Fibroblast of the aortic adventitia (primary cell): ENCODE results near the gene BTK. TPM values are rescaled to one million over a fixed set of nuclear protein-coding genes. Genes with fewer than 3 reads are reported as not detected.

Source experiments
- DNase-seq: peaks from one replicate; pipeline ENCODE4 v3.0.0-alpha.2; 2010; ENCODE audit warnings: low read depth
- H3K4me3 ChIP-seq: 2 replicates; pipeline ENCODE4 v1.5.1; 2011; ENCODE audit warnings: low read depth, mild to moderate bottlenecking, control low read depth, low read length, moderate library complexity
- CTCF ChIP-seq: IDR thresholded peaks from 2 replicates; pipeline ENCODE4 v1.5.1; 2011; ENCODE audit warnings: mild to moderate bottlenecking, low read length, control low read depth, inconsistent platforms; ENCODE audit not compliant: insufficient read depth
- total RNA-seq: library from RNA; depleted of rRNA; stranded (reverse); fragments of >200 nt; gene quantifications from 2 replicates; pipeline ENCODE4 v1.2.3, GENCODE V29; 2012; ENCODE audit warnings: low replicate concordance

Gene BTK
- total RNA-seq, 1 donor: not detected

- no peak for TF ChIP-seq CTCF
- DNase-seq: no peak
These were observed 17.2 kb downstream of the BTK start for GRCh38 chrX:101368800-101369199.

GRCh38 chrX:101365301-101365795 lies 20.6 kb downstream of the BTK start:
- H3K4me3 ChIP-seq: no peak overlapping the region
- no peak for TF ChIP-seq CTCF
- no peak for DNase-seq

More at GRCh38 chrX:101368800-101369199, 17.2 kb downstream of the BTK start:
- no peak overlapping the region for H3K4me3 ChIP-seq

DNA sequence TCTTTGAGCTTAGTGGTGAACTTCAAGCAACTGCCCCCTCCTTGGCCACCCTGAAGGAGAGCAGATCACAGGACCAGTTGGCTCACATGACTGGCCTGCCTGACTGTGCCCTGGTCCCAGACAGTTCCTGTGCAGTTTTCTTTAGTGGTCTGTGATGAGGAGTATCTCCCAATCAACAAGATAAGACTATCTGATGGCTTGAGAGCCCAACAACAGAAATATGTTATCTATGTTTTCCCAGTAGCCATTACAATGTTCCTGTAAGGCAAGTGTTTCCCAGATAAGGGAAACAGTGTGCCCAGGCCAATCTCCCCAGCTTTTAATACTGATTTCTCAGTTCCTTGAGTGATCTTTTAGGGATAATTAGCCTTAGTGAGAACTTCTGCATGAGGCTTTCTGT lies 23.2 kb downstream of the BTK start:
- no peak for DNase-seq
- no peak for TF ChIP-seq CTCF
- no peak overlapping the region for H3K4me3 ChIP-seq

GRCh38 chrX:101362116-101362515 lies 23.9 kb downstream of the BTK start:
- DNase-seq: no peak
- no peak overlapping the region for H3K4me3 ChIP-seq
- TF ChIP-seq CTCF: no peak

DNA sequence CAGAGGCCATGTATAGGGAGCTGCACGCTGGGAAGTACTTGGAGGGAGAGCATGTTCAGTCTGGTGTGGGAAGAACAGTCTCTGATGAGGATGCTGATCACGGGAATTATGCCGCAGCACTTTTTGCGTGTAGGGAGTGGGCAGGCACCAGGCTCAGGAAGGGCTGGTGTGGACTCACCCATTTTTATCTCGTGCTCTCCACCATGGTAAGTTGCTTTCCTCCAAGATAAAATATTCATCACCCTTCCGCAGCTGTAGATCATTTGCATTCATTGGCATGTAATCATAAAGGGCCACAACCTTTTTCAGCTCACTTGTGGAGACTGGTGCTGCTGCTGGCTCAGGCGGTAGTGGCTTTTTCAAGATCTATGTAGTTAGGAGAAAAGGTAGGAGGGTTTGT lies 25.6 kb downstream of the BTK start:
- no peak for DNase-seq
- H3K4me3 ChIP-seq: no peak overlapping the region
- no peak for TF ChIP-seq CTCF

- no peak for DNase-seq
These were observed 26.0 kb downstream of the BTK start for GRCh38 chrX:101359966-101360365.

More at GRCh38 chrX:101359966-101360365, 26.0 kb downstream of the BTK start:
- H3K4me3 ChIP-seq: no peak overlapping the region
- no peak for TF ChIP-seq CTCF
